Left ventricle myocardium inferior (tissue), 1 donor: ENCODE measurements around the gene KRT13. TPM values are rescaled to one million over a fixed set of nuclear protein-coding genes. Genes with fewer than 3 reads are reported as not detected.

Source experiments
- DNase-seq: peaks from one replicate; pipeline ENCODE4 v3.0.0-alpha.2; 2020
- H3K27ac ChIP-seq: fragments of 200-600 bp; replicated peaks from 2 replicates; pipeline ENCODE4 v1.8.0; 2021
- H3K27me3 ChIP-seq: fragments of 200-600 bp; 2 replicates; pipeline ENCODE4 v1.8.0; 2021; ENCODE audit warnings: low read depth
- H3K36me3 ChIP-seq: fragments of 200-600 bp; 2 replicates; pipeline ENCODE4 v1.8.0; 2021
- H3K4me1 ChIP-seq: fragments of 200-600 bp; 2 replicates; pipeline ENCODE4 v1.8.0; 2021
- H3K4me3 ChIP-seq: fragments of 200-600 bp; 2 replicates; pipeline ENCODE4 v1.8.0; 2021; ENCODE audit warnings: mild to moderate bottlenecking, moderate library complexity
- H3K9me3 ChIP-seq: fragments of 200-600 bp; replicated peaks from 2 replicates; pipeline ENCODE4 v1.8.0; 2021
- CTCF ChIP-seq: fragments of 200-600 bp; IDR thresholded peaks from 2 replicates; pipeline ENCODE4 v1.8.0; 2021; ENCODE audit warnings: antibody characterized with exemption, mild to moderate bottlenecking, borderline replicate concordance
- intact Hi-C: fragments of 100-400 bp; cut with micrococcal nuclease; formaldehyde crosslinking; loops from one replicate; pipeline ENCODE4 v1.11.0; 2022
- total RNA-seq: library from RNA; stranded (reverse); fragmentation: NEBNext Ultra II Directional; extraction: Animal tissue kit (Norgen Biotek cat#: 25700); gene quantifications from one replicate; pipeline ENCODE4 v1.2.1, GENCODE V29; 2021
- donor health status: DM: no; HTN: yes; CAD: no; lungs with severe emphysema.

The KRT13 gene
- total RNA-seq, 1 donor from 2014 or later, result not detected

- no peaks in the 10 kb centered on the region for H3K36me3 ChIP-seq
- H3K27me3 ChIP-seq, result peaks cover 95% of the 10 kb centered on the region
- DNase-seq, result no peak
- TF ChIP-seq CTCF, result no peak
- H3K4me1 ChIP-seq, result peaks cover 10% of the 10 kb centered on the region
- H3K9me3 ChIP-seq, result no peaks in the 10 kb centered on the region
- no peak overlapping the region for H3K27ac ChIP-seq
- H3K4me3 ChIP-seq, result no peak overlapping the region
- intact Hi-C loops, result no loop called here
Observed at GRCh38 chr17:41524261-41524660, 18.8 kb upstream of the KRT13 start.

DNA sequence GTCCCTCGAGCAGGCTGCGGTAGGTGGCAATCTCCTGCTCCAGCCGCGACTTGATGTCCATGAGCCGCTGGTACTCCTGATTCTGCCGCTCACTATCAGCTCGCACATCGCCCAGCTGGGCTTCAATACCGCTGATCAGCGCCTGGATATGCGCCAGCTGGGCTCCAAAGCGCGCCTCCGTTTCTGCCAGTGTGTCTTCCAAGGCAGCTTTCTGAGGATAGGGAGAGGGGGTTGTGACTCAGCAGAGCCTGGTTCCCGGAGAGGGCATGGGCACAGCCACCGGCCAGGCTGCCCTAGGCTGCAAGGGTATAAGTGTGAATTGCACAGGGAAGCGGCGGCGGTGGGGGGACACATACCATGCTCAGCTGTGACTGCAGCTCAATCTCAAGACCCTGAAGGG is 18.4 kb upstream of the KRT13 start:
- peaks cover 95% of the 10 kb centered on the region for H3K27me3 ChIP-seq
- H3K4me1 ChIP-seq, result peaks cover 10% of the 10 kb centered on the region
- no peak for DNase-seq
- H3K4me3 ChIP-seq, result no peak overlapping the region
- no peaks in the 10 kb centered on the region for H3K36me3 ChIP-seq
- no peaks in the 10 kb centered on the region for H3K9me3 ChIP-seq
- no peak for TF ChIP-seq CTCF
- intact Hi-C loops, result no loop called here
- no peak overlapping the region for H3K27ac ChIP-seq

GRCh38 chr17:41523225-41523593 is 17.8 kb upstream of the KRT13 start:
- Histone ChIP-seq H3K36me3 (no peaks in the 10 kb centered on the region), H3K27me3 (peaks cover 95% of the 10 kb centered on the region), H3K27ac (no peak overlapping the region), H3K4me3 (no peak overlapping the region), H3K9me3 (no peaks in the 10 kb centered on the region), H3K4me1 (peaks cover 7% of the 10 kb centered on the region)
- intact Hi-C loops, result no loop called here
- DNase-seq, result no peak
- TF ChIP-seq CTCF, result no peak

- TF ChIP-seq CTCF, result no peak
- peaks cover under 1% of the 10 kb centered on the region for H3K4me1 ChIP-seq
- intact Hi-C loops, result no loop called here
- H3K36me3 ChIP-seq, result no peaks in the 10 kb centered on the region
- peaks cover 95% of the 10 kb centered on the region for H3K27me3 ChIP-seq
- no peak overlapping the region for H3K27ac ChIP-seq
- H3K9me3 ChIP-seq, result no peaks in the 10 kb centered on the region
- no peak for DNase-seq
- H3K4me3 ChIP-seq, result no peak overlapping the region
Observed at GRCh38 chr17:41522301-41523224, 17.2 kb upstream of the KRT13 start.

DNA sequence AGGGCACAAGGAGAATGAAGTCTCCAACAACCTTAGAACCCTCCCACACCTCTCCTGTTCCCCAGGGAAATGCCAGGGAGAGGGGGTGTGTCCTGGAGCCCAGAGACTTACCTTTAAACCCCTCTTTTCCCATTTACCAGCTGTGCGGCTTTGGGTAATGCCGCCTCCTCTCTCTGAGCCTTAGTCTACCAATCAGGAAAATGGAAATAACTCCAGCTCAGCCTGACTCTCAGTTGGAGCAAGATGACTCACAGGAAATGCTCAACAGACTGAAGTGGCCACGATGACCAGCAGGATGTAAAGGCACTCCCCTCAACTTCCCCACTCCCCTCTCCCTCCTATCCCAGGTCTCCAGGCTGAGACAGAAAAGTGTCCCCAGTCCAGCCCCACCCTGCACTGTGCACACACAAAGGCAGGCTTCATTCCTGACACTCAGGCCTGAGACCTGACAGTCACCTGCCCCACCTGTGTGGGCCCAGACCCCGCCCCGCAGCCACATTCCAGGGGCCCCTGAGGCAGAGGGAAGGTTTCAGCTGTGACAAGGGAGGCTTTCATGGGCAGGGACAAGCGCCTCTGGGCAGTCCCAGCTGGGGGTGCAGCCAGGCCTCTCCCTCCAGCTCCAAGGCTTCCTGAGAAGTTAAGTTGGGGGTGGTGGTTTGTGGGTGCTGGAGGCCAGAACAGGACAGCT is 16.3 kb upstream of the KRT13 start:
- Histone ChIP-seq H3K36me3 (no peaks in the 10 kb centered on the region), H3K9me3 (no peaks in the 10 kb centered on the region), H3K27ac (no peak overlapping the region), H3K4me3 (no peak overlapping the region), H3K4me1 (no peaks in the 10 kb centered on the region), H3K27me3 (peaks cover 95% of the 10 kb centered on the region)
- intact Hi-C loops, result no loop called here
- no peak for DNase-seq
- no peak for TF ChIP-seq CTCF
